H1 (cell line): ENCODE data around the gene OTUD5. TPM values are rescaled to one million over a fixed set of nuclear protein-coding genes. Genes with fewer than 3 reads are reported as not detected.

Source experiments
- ATF3 ChIP-seq: IDR thresholded peaks from 2 replicates; pipeline ENCODE4 v1.6.1; 2011; ENCODE audit warnings: low read depth, mild to moderate bottlenecking, low read length; ENCODE audit not compliant: insufficient read depth
- CREB1 ChIP-seq: IDR thresholded peaks from 2 replicates; pipeline ENCODE4 v1.6.1; 2012; ENCODE audit warnings: inconsistent platforms
- CTBP2 ChIP-seq: IDR thresholded peaks from 2 replicates; pipeline ENCODE4 v1.7.0; 2011; ENCODE audit warnings: borderline replicate concordance, mild to moderate bottlenecking, moderate library complexity, mixed read lengths, low read length; ENCODE audit not compliant: insufficient read depth, insufficient read length
- EGR1 ChIP-seq: IDR thresholded peaks from 2 replicates; pipeline ENCODE4 v1.6.1; 2011; ENCODE audit warnings: low read depth, low read length, borderline replicate concordance
- FOSL1 ChIP-seq: IDR thresholded peaks from 2 replicates; pipeline ENCODE4 v1.6.1; 2011; ENCODE audit warnings: mild to moderate bottlenecking, low read depth, low read length, moderate library complexity; ENCODE audit not compliant: insufficient read depth
- HDAC6 ChIP-seq: IDR thresholded peaks from one replicate; pipeline ENCODE4 v1.7.1; 2012; ENCODE audit warnings: low read depth, mild to moderate bottlenecking, inconsistent platforms, low read length, moderate library complexity
- JUN ChIP-seq: IDR thresholded peaks from 2 replicates; pipeline ENCODE4 v1.6.1; 2011; ENCODE audit warnings: low read depth, mild to moderate bottlenecking, improper control_type of control experiment, low read length
- JUND ChIP-seq: IDR thresholded peaks from 2 replicates; pipeline ENCODE4 v1.6.1; 2011; ENCODE audit warnings: mild to moderate bottlenecking, improper control_type of control experiment, low read length
- MAFK ChIP-seq: IDR thresholded peaks from 2 replicates; pipeline ENCODE4 v1.6.1; 2012; ENCODE audit warnings: low read depth, mild to moderate bottlenecking, improper control_type of control experiment, low read length
- SIN3A ChIP-seq, 2 experiments: IDR thresholded peaks in 1 of 2; conservative IDR thresholded peaks in 1 of 2; 2 replicates each; pipeline ENCODE4 v1.6.1; 2011 to 2012; ENCODE audit warnings: low read length in 2 of 2, improper control_type of control experiment in 1 of 2, low read depth in 1 of 2, mild to moderate bottlenecking in 1 of 2
- SP1 ChIP-seq: IDR thresholded peaks from 2 replicates; pipeline ENCODE4 v1.6.1; 2011; ENCODE audit warnings: low read depth, low read length
- SP4 ChIP-seq: IDR thresholded peaks from 2 replicates; pipeline ENCODE4 v1.6.1; 2012; ENCODE audit warnings: low read length, inconsistent platforms
- USF2 ChIP-seq: IDR thresholded peaks from 2 replicates; pipeline ENCODE4 v1.6.1; 2011; ENCODE audit warnings: low read length, improper control_type of control experiment
- polyA plus RNA-seq, 7 experiments: library from polyadenylated mRNA; depleted of rRNA in 3 of 7; stranded (reverse) in 5 of 7; unstranded in 2 of 7; fragments of >200 nt in 5 of 7; fragments of 200-250 nt in 2 of 7; gene quantifications; 1 replicate in 5 of 7; 2 replicates in 1 of 7; 4 replicates in 1 of 7; pipeline versions ENCODE4 v1.2.1 to v1.2.3, GENCODE V29; 2011 to 2013; ENCODE audit warnings: missing spikeins in 2 of 7, mixed read lengths in 2 of 7
- total RNA-seq: library from RNA; stranded (reverse); fragmentation: NEBNext Ultra II Directional; extraction: Animal tissue kit (Norgen Biotek cat#: 25700); gene quantifications from 2 replicates; pipeline ENCODE4 v1.2.1, GENCODE V29; 2021

OTUD5 gene
- total and polyA plus RNA-seq, 2 of the 8 experiments (the other 6 are each of a cell fraction or from before 2014, with no cell fraction given): 46.3 to 53.5 TPM

GRCh38 chrX:48939524-48940228, 17.7 kb downstream of the OTUD5 start (continued):
- TF ChIP-seq USF2 (no peak), ATF3 (no peak), SIN3A (conservative IDR thresholded peaks at IDR 0.05 in 1 of 2, IDR thresholded peaks at IDR 0.05 in 1 of 2; ENCODE audit: low read depth in 1 of 2, low read length in 2 of 2) (no peak), JUN (no peak), HDAC6 (no peak), CTBP2 (no peak), MAFK (no peak), FOSL1 (no peak), SP4 (no peak), JUND (no peak), CREB1 (no peak), SP1 (no peak), EGR1 (no peak)
